Activated CD4-positive, alpha-beta T cell treated with anti-CD3 and anti-CD28 coated beads, Interleukin-2, amount 10 ng/mL, durations not matched to agents 7 days and 5 days (primary cell): ENCODE data around the gene GJB5. TPM values are rescaled to one million over a fixed set of nuclear protein-coding genes. Genes with fewer than 3 reads are reported as not detected.
"Not testable (repeated sequence)": the region's sequence is repeated elsewhere in the genome, so short reads cannot be mapped to it uniquely, and the experiment has no call there.

Experiments used
- CTCF ChIA-PET: fragments of 350-600 bp; sonication (Branson Sonifier 250); formaldehyde crosslinking; loops from one replicate; lab custom pipeline; 2021; ENCODE audit warnings: antibody characterized with exemption; lab: Charles Lee
- POLR2A ChIA-PET: fragments of 350-600 bp; sonication (Branson Sonifier 250); formaldehyde crosslinking; loops from one replicate; lab custom pipeline; 2021; ENCODE audit warnings: antibody characterized with exemption; lab: Charles Lee
- DNase-seq: peaks from one replicate; pipeline ENCODE4 v3.0.0-alpha.2; 2020
- H3K27ac Mint-ChIP-seq: one replicate; pipeline ENCODE4 v1.8.0; 2021; ENCODE audit warnings: mild to moderate bottlenecking, moderate library complexity, mixed read lengths
- H3K27me3 Mint-ChIP-seq: one replicate; pipeline ENCODE4 v1.8.0; 2021; ENCODE audit warnings: mixed read lengths
- H3K36me3 Mint-ChIP-seq: one replicate; pipeline ENCODE4 v1.8.0; 2021; ENCODE audit warnings: low read depth, mixed read lengths
- H3K4me1 Mint-ChIP-seq: one replicate; pipeline ENCODE4 v1.8.0; 2021; ENCODE audit warnings: mixed read lengths
- H3K4me3 Mint-ChIP-seq: one replicate; pipeline ENCODE4 v1.8.0; 2021; ENCODE audit warnings: mild to moderate bottlenecking, moderate library complexity, mixed read lengths
- H3K9me3 Mint-ChIP-seq: one replicate; pipeline ENCODE4 v1.8.0; 2021; ENCODE audit warnings: mixed read lengths
- total RNA-seq, 2 experiments: library from RNA; stranded (reverse); gene quantifications; one replicate each; pipeline ENCODE4 v1.2.3, GENCODE V29; 2021

GJB5 gene
- total RNA-seq, 2 experiments from 2014 or later = not detected

DNA sequence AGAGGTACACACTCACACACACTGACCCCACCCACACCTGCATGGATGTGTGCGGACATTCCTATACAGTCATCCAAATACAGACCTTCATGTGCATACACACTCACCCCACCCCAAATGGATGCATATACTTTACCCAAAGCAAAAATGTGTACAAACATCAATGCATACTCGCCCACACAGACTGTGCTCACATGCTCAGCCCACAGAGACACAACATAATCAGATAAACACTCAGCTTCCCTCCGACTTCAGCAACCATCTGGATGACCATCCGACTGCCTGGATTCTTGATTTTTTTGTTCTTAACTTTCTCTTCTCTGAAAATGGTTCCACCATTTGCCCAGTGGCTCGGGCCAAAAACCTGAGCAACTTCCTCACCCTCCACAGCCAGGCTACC is 24.4 kb upstream of the GJB5 start:
- no peak for DNase-seq
- CTCF ChIA-PET = interaction anchor here (1.3 kb wide), 1 partner anchor 12 kb away, joined by 4 read pairs; no protein-coding TSS in a partner anchor
- no peak overlapping the region for H3K27ac Mint-ChIP-seq
- peaks cover 9% of the 10 kb centered on the region for H3K27me3 Mint-ChIP-seq
- POLR2A ChIA-PET = no interaction called here
- no peaks in the 10 kb centered on the region for H3K9me3 Mint-ChIP-seq
- no peak overlapping the region for H3K4me3 Mint-ChIP-seq
- no peaks in the 10 kb centered on the region for H3K36me3 Mint-ChIP-seq
- no peaks in the 10 kb centered on the region for H3K4me1 Mint-ChIP-seq

DNA sequence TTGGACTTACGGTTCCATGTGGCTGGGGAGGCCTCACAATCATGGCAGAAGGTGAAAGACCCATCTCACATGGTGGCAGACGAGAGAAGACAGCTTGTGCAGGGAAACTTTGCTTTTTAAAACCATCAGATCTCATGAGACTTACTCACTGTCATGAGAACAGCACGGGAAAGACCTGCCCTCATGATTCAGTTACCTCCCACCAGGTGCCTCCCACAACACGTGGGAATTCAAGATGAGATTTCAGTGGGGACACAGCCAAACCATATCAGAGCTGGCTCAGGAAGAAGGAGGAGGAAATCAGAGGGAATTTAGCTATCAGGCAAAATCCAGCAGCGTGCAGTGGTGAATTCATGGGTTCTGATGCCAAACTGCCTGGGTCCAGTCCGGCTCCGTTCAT is 22.0 kb upstream of the GJB5 start:
- H3K27me3 Mint-ChIP-seq = not testable (repeated sequence)

DNA sequence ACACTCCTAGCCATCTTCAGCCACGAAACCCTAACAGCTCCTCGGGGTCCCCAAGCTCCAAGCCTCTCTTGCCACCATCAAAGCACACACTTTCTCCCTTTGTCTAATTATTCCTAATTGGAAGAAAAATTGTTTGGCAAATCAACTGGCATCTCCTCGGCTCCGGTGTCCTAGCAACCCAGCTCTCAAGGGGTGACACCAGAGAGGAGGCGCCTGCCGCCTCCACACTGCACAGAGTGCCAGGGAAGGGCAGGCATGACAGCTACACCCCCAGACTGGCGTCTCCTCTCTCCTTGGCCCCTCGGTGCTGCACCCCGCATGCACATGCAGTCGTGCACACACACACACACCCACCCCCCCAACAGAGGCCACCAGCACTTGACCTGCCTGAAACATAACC is 18.2 kb upstream of the GJB5 start:
- ChIA-PET CTCF (no interaction called here), POLR2A (no interaction called here)
- Mint-ChIP-seq H3K4me1 (no peaks in the 10 kb centered on the region), H3K27me3 (peaks cover 3% of the 10 kb centered on the region), H3K27ac (no peak overlapping the region), H3K4me3 (no peak overlapping the region), H3K9me3 (no peaks in the 10 kb centered on the region), H3K36me3 (no peaks in the 10 kb centered on the region)
- no peak for DNase-seq

More for the DNA sequence above, 22.0 kb upstream of the GJB5 start:
- H3K4me1 Mint-ChIP-seq, H3K4me3 Mint-ChIP-seq, DNase-seq, POLR2A ChIA-PET, H3K27ac Mint-ChIP-seq, H3K36me3 Mint-ChIP-seq, CTCF ChIA-PET, H3K9me3 Mint-ChIP-seq: not testable (repeated sequence)

DNA sequence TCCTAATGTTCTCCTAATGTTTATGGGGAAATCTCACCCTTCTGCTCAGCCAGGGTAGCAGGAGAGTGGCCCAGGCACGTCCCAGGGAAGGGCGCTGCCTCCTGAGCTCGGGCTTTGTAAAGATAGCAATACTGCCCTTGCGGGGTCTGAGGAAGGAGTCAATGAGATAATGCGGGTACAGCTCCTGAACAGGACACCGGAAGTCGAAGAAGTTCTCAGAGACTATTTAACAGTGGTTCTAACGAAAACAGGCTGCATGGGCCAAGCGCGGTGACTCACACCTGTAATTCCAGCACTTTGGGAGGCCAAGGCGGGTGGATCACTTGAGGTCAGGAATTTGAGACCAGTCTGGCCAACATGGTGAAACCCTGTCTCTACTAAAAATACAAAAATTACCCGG is 17.6 kb upstream of the GJB5 start:
- CTCF ChIA-PET, DNase-seq, H3K4me3 Mint-ChIP-seq, H3K4me1 Mint-ChIP-seq, H3K27me3 Mint-ChIP-seq, H3K9me3 Mint-ChIP-seq, H3K36me3 Mint-ChIP-seq, H3K27ac Mint-ChIP-seq, POLR2A ChIA-PET: not testable (repeated sequence)

DNA sequence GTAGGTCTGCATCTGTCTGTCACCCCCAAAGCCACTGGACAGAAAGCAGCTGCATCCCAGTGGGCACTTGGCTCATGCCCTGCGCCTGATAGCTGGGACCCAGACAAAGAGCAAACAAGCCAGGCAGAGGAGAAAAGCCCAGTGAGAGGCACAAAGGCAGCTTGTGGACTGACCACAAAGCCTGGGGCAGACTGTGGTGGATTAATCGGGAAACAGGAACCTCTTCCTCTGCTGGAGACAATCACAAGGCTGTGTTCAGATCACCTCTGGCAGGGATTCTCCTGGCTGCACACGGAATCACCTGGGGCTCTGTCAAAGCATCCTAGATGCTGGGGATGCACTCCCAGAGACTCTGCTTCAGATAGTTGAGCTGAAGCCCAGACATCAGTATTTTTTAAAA is 15.2 kb upstream of the GJB5 start:
- Mint-ChIP-seq H3K27me3 (peaks cover 3% of the 10 kb centered on the region), H3K36me3 (no peaks in the 10 kb centered on the region), H3K4me3 (no peak overlapping the region), H3K9me3 (no peaks in the 10 kb centered on the region), H3K27ac (no peak overlapping the region), H3K4me1 (no peaks in the 10 kb centered on the region)
- ChIA-PET POLR2A (no interaction called here), CTCF (interaction anchor here (0.7 to 1.0 kb wide), 2 partner anchors 120 to 167 kb away, joined by 3 read pairs; no protein-coding TSS in a partner anchor)
- no peak for DNase-seq

DNA sequence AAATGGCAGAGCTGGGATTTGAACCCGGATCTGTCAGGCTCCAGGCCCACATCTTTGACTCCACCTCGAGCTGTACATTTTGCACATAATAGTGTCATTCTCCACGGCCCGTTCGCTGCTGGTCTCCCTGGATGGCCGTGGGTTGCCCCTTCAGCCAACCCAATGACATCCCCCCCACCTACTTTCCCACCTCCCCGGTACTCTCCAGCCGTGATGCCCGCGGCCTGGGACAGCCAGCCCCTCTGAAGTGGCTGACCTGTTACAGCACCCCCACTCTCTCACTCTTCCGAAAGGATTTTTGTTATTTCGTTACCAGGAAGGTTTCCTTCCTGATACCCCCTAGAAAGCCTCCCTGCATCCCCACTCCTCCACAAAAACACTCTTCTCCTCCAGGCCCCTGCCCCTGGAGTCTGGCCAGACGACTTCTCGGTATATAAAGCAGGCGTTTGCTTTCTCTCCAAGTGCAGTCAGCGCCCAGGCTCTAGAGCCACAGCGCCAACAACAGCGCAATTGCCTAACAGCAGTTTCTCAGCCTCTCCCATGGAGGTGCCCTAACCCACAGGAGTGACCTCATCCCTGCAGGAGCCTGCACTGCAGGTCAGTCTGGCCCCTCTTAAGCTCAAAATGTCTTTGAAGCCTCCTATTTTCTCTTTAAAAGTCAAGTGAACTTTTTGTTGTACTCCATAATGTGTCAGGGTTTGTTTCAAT is 14.5 kb upstream of the GJB5 start:
- DNase-seq = no peak
- POLR2A ChIA-PET = no interaction called here
- Mint-ChIP-seq H3K27ac (no peak overlapping the region), H3K4me1 (no peaks in the 10 kb centered on the region), H3K36me3 (no peaks in the 10 kb centered on the region), H3K4me3 (no peak overlapping the region), H3K9me3 (no peaks in the 10 kb centered on the region), H3K27me3 (peaks cover 3% of the 10 kb centered on the region)
- CTCF ChIA-PET = interaction anchor here (0.7 to 1.0 kb wide), 2 partner anchors 120 to 167 kb away, joined by 3 read pairs; no protein-coding TSS in a partner anchor

DNA sequence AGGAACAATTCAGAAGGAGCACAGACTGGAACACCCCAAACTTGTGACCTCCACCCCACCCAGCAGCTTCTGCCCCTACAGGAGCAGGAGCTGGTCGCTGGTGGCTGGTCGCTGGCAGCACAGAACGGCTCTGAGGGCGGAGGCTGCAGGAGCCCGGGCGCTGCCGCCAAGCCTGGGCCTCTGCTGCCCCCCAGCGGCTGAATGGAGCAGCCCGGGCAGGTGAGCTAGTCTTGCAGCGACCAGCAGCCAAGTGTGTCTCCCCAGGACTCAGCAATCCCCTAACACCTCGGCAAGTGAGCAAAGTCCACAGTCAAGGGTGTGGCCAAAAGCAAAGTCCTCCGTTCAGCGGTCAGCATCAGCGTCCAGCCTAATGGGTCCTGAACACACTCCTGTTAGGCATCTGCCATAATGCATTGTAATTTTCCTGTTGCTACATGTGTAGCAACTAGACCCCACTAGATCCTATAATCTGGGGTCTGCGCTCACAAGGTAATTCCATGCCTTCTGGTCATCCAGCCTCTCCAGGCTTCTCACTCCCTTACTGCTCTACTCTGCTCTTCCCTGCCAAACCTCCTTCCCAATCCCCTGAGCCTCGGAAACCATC is 12.1 kb upstream of the GJB5 start:
- H3K36me3 Mint-ChIP-seq = no peaks in the 10 kb centered on the region
- no peaks in the 10 kb centered on the region for H3K9me3 Mint-ChIP-seq
- ChIA-PET POLR2A (no interaction called here), CTCF (interaction anchor here (0.6 to 2.3 kb wide), 12 partner anchors 8 to 1110 kb away, joined by 3 to 6 read pairs (median 3); no protein-coding TSS in a partner anchor)
- DNase-seq = peak; percentile 79
- peaks cover 3% of the 10 kb centered on the region for H3K27me3 Mint-ChIP-seq
- H3K4me3 Mint-ChIP-seq = no peak overlapping the region
- H3K4me1 Mint-ChIP-seq = no peaks in the 10 kb centered on the region
- no peak overlapping the region for H3K27ac Mint-ChIP-seq

DNA sequence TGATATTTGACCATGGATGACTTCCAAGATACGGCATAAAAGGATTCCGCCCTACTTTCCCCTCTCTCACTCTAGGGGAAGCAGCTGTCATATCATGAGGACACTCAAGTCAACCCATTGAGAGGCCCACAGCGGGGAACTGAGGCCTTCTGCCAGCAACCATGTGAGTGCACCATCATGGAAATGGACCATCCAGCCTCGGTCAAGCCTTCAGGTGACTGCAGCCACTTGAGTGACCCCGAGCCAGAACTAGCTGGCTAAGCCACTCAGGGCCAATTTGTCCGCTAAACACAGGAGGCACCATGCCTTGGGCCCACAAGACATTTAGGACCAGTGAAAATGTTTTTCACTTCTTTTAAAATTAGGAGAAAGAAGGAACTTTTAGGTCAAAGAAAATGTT is 11.1 kb upstream of the GJB5 start:
- DNase-seq = no peak
- no peak overlapping the region for H3K4me3 Mint-ChIP-seq
- no peaks in the 10 kb centered on the region for H3K4me1 Mint-ChIP-seq
- H3K9me3 Mint-ChIP-seq = no peaks in the 10 kb centered on the region
- H3K36me3 Mint-ChIP-seq = no peaks in the 10 kb centered on the region
- peaks cover 3% of the 10 kb centered on the region for H3K27me3 Mint-ChIP-seq
- ChIA-PET CTCF (interaction anchor here (0.6 to 2.3 kb wide), 4 partner anchors 9 to 161 kb away, joined by 3 to 5 read pairs (median 3); no protein-coding TSS in a partner anchor), POLR2A (no interaction called here)
- no peak overlapping the region for H3K27ac Mint-ChIP-seq

DNA sequence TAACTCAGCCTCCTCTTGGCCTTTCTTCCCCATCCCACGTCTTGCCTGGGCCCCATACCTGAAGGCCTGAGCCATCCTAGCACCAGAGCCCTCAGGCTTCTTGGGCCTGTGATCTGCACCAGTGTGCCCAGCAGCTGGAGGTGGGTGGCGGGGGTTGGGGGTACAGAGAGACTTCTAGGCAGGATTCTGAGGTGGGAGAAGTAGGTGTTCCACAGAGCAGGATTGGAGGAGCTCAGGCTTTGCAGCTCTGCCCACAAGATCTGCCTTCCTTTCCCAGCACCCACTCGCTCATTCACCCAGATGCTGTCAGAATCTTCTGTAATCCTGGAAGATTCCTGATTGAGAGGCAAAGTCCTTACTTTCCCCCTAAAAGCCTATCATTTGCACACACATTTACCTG is 10.0 kb upstream of the GJB5 start:
- Mint-ChIP-seq H3K4me1 (no peaks in the 10 kb centered on the region), H3K9me3 (no peaks in the 10 kb centered on the region), H3K4me3 (no peak overlapping the region), H3K36me3 (no peaks in the 10 kb centered on the region), H3K27me3 (peaks cover 3% of the 10 kb centered on the region), H3K27ac (no peak overlapping the region)
- DNase-seq = no peak
- POLR2A ChIA-PET = no interaction called here
- CTCF ChIA-PET = no interaction called here

DNA sequence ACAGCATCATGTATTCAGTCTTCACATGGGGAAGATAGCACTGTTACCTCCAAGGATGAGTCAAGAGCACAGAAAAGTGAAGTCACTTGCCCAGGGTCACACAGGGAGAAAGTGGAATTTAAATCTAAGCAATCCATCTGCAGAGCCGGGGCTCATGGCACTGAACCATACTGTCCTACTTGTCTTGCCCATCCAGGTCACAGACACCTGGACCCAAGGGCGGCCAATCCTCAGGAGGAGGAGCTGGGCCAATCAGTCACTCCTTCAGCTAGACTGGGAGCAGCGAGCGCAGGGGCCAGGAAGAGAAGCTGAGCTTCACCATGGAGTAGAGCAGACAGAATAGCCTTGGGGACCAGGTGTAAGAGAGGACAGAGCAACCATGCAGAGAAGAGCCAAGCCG is 9.2 kb upstream of the GJB5 start:
- H3K9me3 Mint-ChIP-seq = no peaks in the 10 kb centered on the region
- CTCF ChIA-PET = no interaction called here
- H3K4me3 Mint-ChIP-seq = no peak overlapping the region
- H3K27ac Mint-ChIP-seq = no peak overlapping the region
- H3K4me1 Mint-ChIP-seq = no peaks in the 10 kb centered on the region
- POLR2A ChIA-PET = no interaction called here
- no peak for DNase-seq
- no peaks in the 10 kb centered on the region for H3K36me3 Mint-ChIP-seq
- H3K27me3 Mint-ChIP-seq = peaks cover 3% of the 10 kb centered on the region

DNA sequence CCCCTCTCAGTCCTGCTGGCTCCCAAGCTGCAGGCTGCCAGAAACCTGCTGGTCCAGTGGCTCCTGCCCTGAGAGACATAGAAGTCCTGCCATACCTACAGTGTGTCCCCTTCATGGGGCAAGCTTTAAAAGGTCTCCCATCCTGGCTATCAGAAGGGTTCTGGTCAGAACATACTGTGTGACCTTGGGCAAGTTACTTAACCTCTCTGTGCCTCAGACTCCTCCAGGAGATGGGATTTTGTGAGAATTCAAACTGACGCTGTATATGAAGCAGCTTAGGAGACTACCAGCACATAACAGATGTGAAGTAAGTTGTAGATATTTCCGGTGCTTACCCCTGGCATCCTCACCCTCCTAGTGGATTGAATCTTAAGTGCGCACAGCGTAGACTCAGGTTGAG is 8.7 kb upstream of the GJB5 start:
- Mint-ChIP-seq H3K4me3 (no peak overlapping the region), H3K9me3 (no peaks in the 10 kb centered on the region), H3K4me1 (no peaks in the 10 kb centered on the region), H3K27ac (no peak overlapping the region), H3K36me3 (no peaks in the 10 kb centered on the region), H3K27me3 (peaks cover 3% of the 10 kb centered on the region)
- DNase-seq = no peak
- ChIA-PET POLR2A (no interaction called here), CTCF (no interaction called here)

DNA sequence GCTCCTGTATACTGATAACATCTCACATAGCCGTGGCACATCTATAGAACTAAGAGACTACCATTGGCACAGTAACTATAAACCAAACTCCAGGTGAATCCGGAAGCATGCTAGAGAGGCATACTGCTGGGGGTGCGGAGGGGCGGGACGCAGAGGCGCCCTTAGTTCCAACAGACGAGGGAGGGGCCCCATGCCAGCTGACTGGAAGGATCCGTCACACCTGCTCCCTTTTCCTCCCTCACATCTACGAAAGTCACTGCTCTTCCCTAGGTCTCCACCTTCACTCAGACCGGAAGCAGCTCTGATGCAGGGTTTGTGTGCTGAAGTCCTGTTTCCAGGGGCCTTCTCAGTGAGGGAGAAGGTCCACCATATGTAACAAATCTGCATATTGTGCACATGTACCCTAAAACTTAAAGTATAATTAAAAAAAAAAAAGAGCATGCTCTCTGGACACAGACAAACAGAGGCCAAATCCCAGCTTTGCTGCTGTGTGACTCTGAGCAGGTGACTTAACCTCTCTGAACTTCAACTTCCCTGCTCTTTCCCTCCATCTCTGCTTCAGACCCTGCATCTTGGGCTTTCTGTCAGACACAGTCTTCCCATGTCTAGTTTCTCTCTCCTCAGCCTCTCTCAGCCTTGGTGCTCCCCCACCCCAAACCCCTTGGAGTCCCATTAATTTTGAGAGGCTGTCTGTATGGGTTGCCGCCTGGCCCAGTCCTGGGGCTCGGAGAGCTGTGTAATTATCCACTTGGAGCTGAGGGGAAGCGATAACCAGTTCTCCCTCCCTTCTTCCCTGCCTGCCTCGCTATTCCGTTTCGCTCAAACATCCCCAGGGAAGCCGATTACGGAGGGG is 7.8 kb upstream of the GJB5 start:
- no peak for DNase-seq
- Mint-ChIP-seq H3K4me3 (no peak overlapping the region), H3K9me3 (no peaks in the 10 kb centered on the region), H3K27me3 (peaks cover 3% of the 10 kb centered on the region), H3K27ac (no peak overlapping the region), H3K4me1 (no peaks in the 10 kb centered on the region), H3K36me3 (no peaks in the 10 kb centered on the region)
- ChIA-PET CTCF (no interaction called here), POLR2A (no interaction called here)

DNA sequence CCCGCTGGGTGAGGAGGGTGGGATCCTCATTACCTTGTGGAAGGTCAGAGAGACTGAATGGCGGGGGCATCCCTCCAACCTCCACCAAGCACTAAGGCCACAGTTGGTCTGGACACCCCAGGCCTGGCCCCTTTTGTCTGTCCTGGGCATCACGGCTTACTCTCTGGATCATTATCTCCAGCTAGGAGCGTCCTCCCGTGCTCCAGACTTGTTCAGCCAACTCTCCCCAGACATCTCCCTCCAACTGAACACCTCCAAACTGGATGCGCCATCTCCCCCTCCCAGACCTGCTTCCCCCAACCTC is 7.3 kb upstream of the GJB5 start:
- DNase-seq = no peak
- Mint-ChIP-seq H3K4me1 (no peaks in the 10 kb centered on the region), H3K27me3 (no peaks in the 10 kb centered on the region), H3K27ac (no peak overlapping the region), H3K4me3 (no peak overlapping the region), H3K36me3 (no peaks in the 10 kb centered on the region), H3K9me3 (no peaks in the 10 kb centered on the region)
- ChIA-PET POLR2A (no interaction called here), CTCF (no interaction called here)
